Activated CD4-positive, alpha-beta T cell treated with anti-CD3 and anti-CD28 coated beads for 48 hours (primary cell): ENCODE data around the gene PEX14.
A peak's percentile ranks its signal among the peaks of the same experiment; 100 is the strongest.
"Not testable (repeated sequence)": the region's sequence is repeated elsewhere in the genome, so short reads cannot be mapped to it uniquely, and the experiment has no call there.

Source experiments
- DNase-seq: peaks from one replicate; pipeline ENCODE4 v3.0.0-alpha.2; 2020

Gene PEX14

GRCh38 chr1:10451287-10451686 is 23.5 kb upstream of the PEX14 start:
- no peak for DNase-seq

- no peak for DNase-seq
Measured at GRCh38 chr1:10456048-10456447, 18.7 kb upstream of the PEX14 start.

- no peak for DNase-seq
Measured at GRCh38 chr1:10456661-10457060, 18.1 kb upstream of the PEX14 start.

GRCh38 chr1:10457462-10457861 is 17.3 kb upstream of the PEX14 start:
- DNase-seq, result not testable (repeated sequence)

GRCh38 chr1:10457875-10458274 is 16.9 kb upstream of the PEX14 start:
- DNase-seq, result no peak

GRCh38 chr1:10459184-10459583 is 15.6 kb upstream of the PEX14 start:
- no peak for DNase-seq

GRCh38 chr1:10467078-10467477 is 7.7 kb upstream of the PEX14 start:
- no peak for DNase-seq

GRCh38 chr1:10470043-10470442 is 4.7 kb upstream of the PEX14 start:
- no peak for DNase-seq

- DNase-seq, result peak; percentile 12
Measured at GRCh38 chr1:10471411-10472219, 3.1 kb upstream of the PEX14 start.

- peak; percentile 94 for DNase-seq
Measured at GRCh38 chr1:10472220-10473144, 2.3 kb upstream of the PEX14 start, which contains the start of gene DFFA. TSS of gene DFFA (minus strand) at chr1:10472529. CDS start at chr1:10472458, 71 bp downstream.

- no peak for DNase-seq
Measured at GRCh38 chr1:10473145-10473765, 1.5 kb upstream of the PEX14 start.

- DNase-seq, result not testable (repeated sequence)
Measured at GRCh38 chr1:10474309-10474612, 489 bp upstream of the PEX14 start.

- no peak for DNase-seq
Measured at GRCh38 chr1:10475510-10475909, 760 bp downstream of the PEX14 start.

- no peak for DNase-seq
Measured at GRCh38 chr1:10479296-10479695, 4.5 kb downstream of the PEX14 start.

- DNase-seq, result no peak
Measured at GRCh38 chr1:10480614-10481013, 5.9 kb downstream of the PEX14 start.

GRCh38 chr1:10484521-10484920 is 9.8 kb downstream of the PEX14 start:
- no peak for DNase-seq

- no peak for DNase-seq
Measured at GRCh38 chr1:10489291-10490055, 14.7 kb downstream of the PEX14 start.

- no peak for DNase-seq
Measured at GRCh38 chr1:10490286-10490970, 15.7 kb downstream of the PEX14 start.

- no peak for DNase-seq
Measured at GRCh38 chr1:10494418-10494753, 19.6 kb downstream of the PEX14 start.

- peak; percentile 89 for DNase-seq
Measured at GRCh38 chr1:10494754-10495474, 20.2 kb downstream of the PEX14 start.

GRCh38 chr1:10495475-10495817 is 20.7 kb downstream of the PEX14 start:
- no peak for DNase-seq

- peak; percentile 19 for DNase-seq
Measured at GRCh38 chr1:10495952-10496351, 21.2 kb downstream of the PEX14 start.
